MG63 (cell line): ENCODE results near the gene BAIAP3. TPM values are rescaled to one million over a fixed set of nuclear protein-coding genes. Genes with fewer than 3 reads are reported as not detected.
A peak's percentile ranks its signal among the peaks of the same experiment; 100 is the strongest.

ENCODE experiments used
- DNase-seq: peaks from one replicate; pipeline ENCODE4 v3.0.0-alpha.2; 2020
- H3K27me3 ChIP-seq: fragments of 250-450 bp; sonication (Bioruptor Pico); 2 replicates; pipeline ENCODE4 v1.5.1; 2020; ENCODE audit warnings: mild to moderate bottlenecking, moderate library complexity
- H3K36me3 ChIP-seq: fragments of 250-450 bp; sonication (Bioruptor Pico); 2 replicates; pipeline ENCODE4 v1.5.1; 2020; ENCODE audit warnings: mild to moderate bottlenecking, moderate library complexity
- H3K4me3 ChIP-seq: fragments of 250-450 bp; sonication (Bioruptor Pico); 2 replicates; pipeline ENCODE4 v1.5.1; 2020; ENCODE audit warnings: mild to moderate bottlenecking, moderate library complexity
- H3K9me3 ChIP-seq: fragments of 250-450 bp; sonication (Bioruptor Pico); 2 replicates; pipeline ENCODE4 v1.5.1; 2020; ENCODE audit warnings: mild to moderate bottlenecking, moderate library complexity
- total RNA-seq: library from RNA; depleted of rRNA; stranded (reverse); fragments of >200 nt; shearing (Covaris generic); gene quantifications from 2 replicates; pipeline ENCODE4 v1.2.3, GENCODE V29; 2014; ENCODE audit warnings: low replicate concordance

BAIAP3 gene
- total RNA-seq, 1 experiment from 2014 or later: 1.1 TPM

GRCh38 chr16:1361685-1362360 lies 28.4 kb downstream of the BAIAP3 start:
- peaks cover 67% of the 10 kb centered on the region for H3K36me3 ChIP-seq
- H3K4me3 ChIP-seq: no peak overlapping the region
- DNase-seq: no peak
- no peaks in the 10 kb centered on the region for H3K9me3 ChIP-seq
- H3K27me3 ChIP-seq: no peaks in the 10 kb centered on the region

- no peak for DNase-seq
- H3K4me3 ChIP-seq: no peak overlapping the region
- H3K27me3 ChIP-seq: no peaks in the 10 kb centered on the region
- no peaks in the 10 kb centered on the region for H3K9me3 ChIP-seq
- peaks cover 68% of the 10 kb centered on the region for H3K36me3 ChIP-seq
These were observed 29.4 kb downstream of the BAIAP3 start for GRCh38 chr16:1362807-1363206.

GRCh38 chr16:1363501-1364041 lies 30.1 kb downstream of the BAIAP3 start:
- Histone ChIP-seq H3K27me3 (no peaks in the 10 kb centered on the region), H3K9me3 (no peaks in the 10 kb centered on the region), H3K4me3 (no peak overlapping the region), H3K36me3 (peaks cover 72% of the 10 kb centered on the region)
- DNase-seq: no peak

GRCh38 chr16:1364510-1364909 lies 31.1 kb downstream of the BAIAP3 start:
- Histone ChIP-seq H3K36me3 (peaks cover 73% of the 10 kb centered on the region), H3K4me3 (no peak overlapping the region), H3K27me3 (no peaks in the 10 kb centered on the region), H3K9me3 (no peaks in the 10 kb centered on the region)
- no peak for DNase-seq

GRCh38 chr16:1366060-1366711 lies 32.7 kb downstream of the BAIAP3 start:
- H3K36me3 ChIP-seq: peaks cover 68% of the 10 kb centered on the region

GRCh38 chr16:1366712-1367299 lies 33.4 kb downstream of the BAIAP3 start:
- no peaks in the 10 kb centered on the region for H3K9me3 ChIP-seq
- H3K4me3 ChIP-seq: no peak overlapping the region
- peaks cover 62% of the 10 kb centered on the region for H3K36me3 ChIP-seq
- no peaks in the 10 kb centered on the region for H3K27me3 ChIP-seq
- DNase-seq: no peak

More at GRCh38 chr16:1366060-1366711, 32.7 kb downstream of the BAIAP3 start:
- Histone ChIP-seq H3K4me3 (no peak overlapping the region), H3K27me3 (no peaks in the 10 kb centered on the region), H3K9me3 (no peaks in the 10 kb centered on the region)
- DNase-seq: no peak

- Histone ChIP-seq H3K4me3 (no peak overlapping the region), H3K9me3 (no peaks in the 10 kb centered on the region), H3K36me3 (peaks cover 55% of the 10 kb centered on the region), H3K27me3 (no peaks in the 10 kb centered on the region)
- no peak for DNase-seq
These were observed 34.2 kb downstream of the BAIAP3 start for GRCh38 chr16:1367486-1368174.

GRCh38 chr16:1371054-1371978 lies 37.9 kb downstream of the BAIAP3 start:
- H3K4me3 ChIP-seq: no peak overlapping the region
- H3K9me3 ChIP-seq: no peaks in the 10 kb centered on the region
- DNase-seq: no peak
- no peaks in the 10 kb centered on the region for H3K27me3 ChIP-seq
- H3K36me3 ChIP-seq: peaks cover 25% of the 10 kb centered on the region

GRCh38 chr16:1372292-1372950 lies 39.0 kb downstream of the BAIAP3 start:
- Histone ChIP-seq H3K4me3 (no peak overlapping the region), H3K36me3 (peaks cover 21% of the 10 kb centered on the region), H3K27me3 (no peaks in the 10 kb centered on the region), H3K9me3 (no peaks in the 10 kb centered on the region)
- no peak for DNase-seq

- H3K9me3 ChIP-seq: no peaks in the 10 kb centered on the region
- DNase-seq: peak; percentile 28
- H3K36me3 ChIP-seq: peaks cover 23% of the 10 kb centered on the region
- no peaks in the 10 kb centered on the region for H3K27me3 ChIP-seq
- H3K4me3 ChIP-seq: no peak overlapping the region
These were observed 41.2 kb downstream of the BAIAP3 start for GRCh38 chr16:1374418-1375297.

GRCh38 chr16:1375298-1375640 lies 41.8 kb downstream of the BAIAP3 start:
- H3K4me3 ChIP-seq: no peak overlapping the region
- no peaks in the 10 kb centered on the region for H3K9me3 ChIP-seq
- no peaks in the 10 kb centered on the region for H3K27me3 ChIP-seq
- H3K36me3 ChIP-seq: peaks cover 17% of the 10 kb centered on the region
- no peak for DNase-seq

- Histone ChIP-seq H3K36me3 (peaks cover 13% of the 10 kb centered on the region), H3K4me3 (no peak overlapping the region), H3K9me3 (no peaks in the 10 kb centered on the region), H3K27me3 (no peaks in the 10 kb centered on the region)
- DNase-seq: no peak
These were observed 42.4 kb downstream of the BAIAP3 start for GRCh38 chr16:1375741-1376410.

- Histone ChIP-seq H3K9me3 (no peaks in the 10 kb centered on the region), H3K4me3 (no peak overlapping the region), H3K36me3 (peaks cover 13% of the 10 kb centered on the region), H3K27me3 (no peaks in the 10 kb centered on the region)
- DNase-seq: no peak
These were observed 44.1 kb downstream of the BAIAP3 start for GRCh38 chr16:1377406-1378010.
